GM23338 (cell line): ENCODE data around the gene GALE. TPM values are rescaled to one million over a fixed set of nuclear protein-coding genes. Genes with fewer than 3 reads are reported as not detected.

ENCODE experiments used
- CREB1 ChIP-seq: fragments of 250-450 bp; sonication (Bioruptor Pico); IDR thresholded peaks from 2 replicates; pipeline ENCODE4 v1.5.0; 2020; ENCODE audit warnings: low read depth, mild to moderate bottlenecking, moderate library complexity
- EZH2 ChIP-seq: fragments of 200-600 bp; sonication (generic); IDR thresholded peaks from one replicate; pipeline ENCODE4 v1.8.0; 2017; ENCODE audit warnings: antibody characterized with exemption, mild to moderate bottlenecking, low read depth; ENCODE audit not compliant: unreplicated experiment
- EZH2phosphoT487 ChIP-seq: fragments of 200-600 bp; sonication (generic); IDR thresholded peaks from one replicate; pipeline ENCODE4 v1.8.1; 2018; ENCODE audit warnings: antibody characterized with exemption; ENCODE audit not compliant: unreplicated experiment
- JUNB ChIP-seq: IDR thresholded peaks from one replicate; pipeline ENCODE4 v1.6.1; 2016; ENCODE audit warnings: antibody characterized with exemption; ENCODE audit not compliant: unreplicated experiment
- NANOG ChIP-seq: IDR thresholded peaks from 2 replicates; pipeline ENCODE4 v1.6.1; 2016; ENCODE audit warnings: antibody characterized with exemption, borderline replicate concordance
- REST ChIP-seq: IDR thresholded peaks from one replicate; pipeline ENCODE4 v1.6.1; 2018; ENCODE audit warnings: antibody characterized with exemption; ENCODE audit not compliant: unreplicated experiment
- STAT1 ChIP-seq: IDR thresholded peaks from one replicate; pipeline ENCODE4 v1.6.1; 2016; ENCODE audit warnings: antibody characterized with exemption; ENCODE audit not compliant: unreplicated experiment
- ZNF331 ChIP-seq: fragments of 250-450 bp; sonication (Bioruptor Pico); IDR thresholded peaks from 2 replicates; pipeline ENCODE4 v1.5.0; 2020; ENCODE audit warnings: low read depth, mild to moderate bottlenecking, moderate library complexity
- polyA plus RNA-seq: library from polyadenylated mRNA; unstranded; fragments of >200 nt; fragmentation: Nextera tagmentation; extraction: Ambion mirVana; gene quantifications from 2 replicates; pipeline ENCODE4 v1.2.1, GENCODE V29; 2016
- total RNA-seq: library from RNA; depleted of rRNA; stranded (reverse); fragments of >200 nt; shearing (Covaris generic); gene quantifications from 2 replicates; pipeline ENCODE4 v1.2.3, GENCODE V29; 2014
- TF ChIP-seq, protein P1 (sequence below): fragments of 250-450 bp; sonication (Bioruptor Pico); IDR thresholded peaks from 2 replicates; pipeline ENCODE4 v1.5.0; 2020; ENCODE audit warnings: mild to moderate bottlenecking, moderate library complexity

Gene GALE
- total and polyA plus RNA-seq, 2 experiments from 2014 or later, result 28.1 to 31.7 TPM

DNA sequence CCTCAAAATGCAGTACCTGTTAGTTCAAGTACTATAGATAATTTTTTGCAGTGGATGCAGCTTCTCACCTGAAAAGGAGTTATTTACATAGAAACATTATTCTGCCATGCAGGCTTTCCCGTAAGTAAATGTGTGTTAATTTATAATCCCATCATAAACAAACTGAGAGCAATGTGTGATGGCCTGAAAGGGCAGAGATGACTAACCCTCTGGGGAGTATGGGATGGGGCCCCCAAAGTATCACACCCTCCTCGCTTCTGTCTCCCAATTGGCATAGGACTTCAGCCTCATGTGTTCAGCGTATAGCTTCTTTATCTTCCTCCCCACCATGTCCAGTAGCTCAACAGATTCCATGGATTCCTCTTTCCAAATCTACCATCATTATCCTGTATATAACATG lies 17.1 kb upstream of the GALE start (continued):
- TF ChIP-seq, protein P1, sequence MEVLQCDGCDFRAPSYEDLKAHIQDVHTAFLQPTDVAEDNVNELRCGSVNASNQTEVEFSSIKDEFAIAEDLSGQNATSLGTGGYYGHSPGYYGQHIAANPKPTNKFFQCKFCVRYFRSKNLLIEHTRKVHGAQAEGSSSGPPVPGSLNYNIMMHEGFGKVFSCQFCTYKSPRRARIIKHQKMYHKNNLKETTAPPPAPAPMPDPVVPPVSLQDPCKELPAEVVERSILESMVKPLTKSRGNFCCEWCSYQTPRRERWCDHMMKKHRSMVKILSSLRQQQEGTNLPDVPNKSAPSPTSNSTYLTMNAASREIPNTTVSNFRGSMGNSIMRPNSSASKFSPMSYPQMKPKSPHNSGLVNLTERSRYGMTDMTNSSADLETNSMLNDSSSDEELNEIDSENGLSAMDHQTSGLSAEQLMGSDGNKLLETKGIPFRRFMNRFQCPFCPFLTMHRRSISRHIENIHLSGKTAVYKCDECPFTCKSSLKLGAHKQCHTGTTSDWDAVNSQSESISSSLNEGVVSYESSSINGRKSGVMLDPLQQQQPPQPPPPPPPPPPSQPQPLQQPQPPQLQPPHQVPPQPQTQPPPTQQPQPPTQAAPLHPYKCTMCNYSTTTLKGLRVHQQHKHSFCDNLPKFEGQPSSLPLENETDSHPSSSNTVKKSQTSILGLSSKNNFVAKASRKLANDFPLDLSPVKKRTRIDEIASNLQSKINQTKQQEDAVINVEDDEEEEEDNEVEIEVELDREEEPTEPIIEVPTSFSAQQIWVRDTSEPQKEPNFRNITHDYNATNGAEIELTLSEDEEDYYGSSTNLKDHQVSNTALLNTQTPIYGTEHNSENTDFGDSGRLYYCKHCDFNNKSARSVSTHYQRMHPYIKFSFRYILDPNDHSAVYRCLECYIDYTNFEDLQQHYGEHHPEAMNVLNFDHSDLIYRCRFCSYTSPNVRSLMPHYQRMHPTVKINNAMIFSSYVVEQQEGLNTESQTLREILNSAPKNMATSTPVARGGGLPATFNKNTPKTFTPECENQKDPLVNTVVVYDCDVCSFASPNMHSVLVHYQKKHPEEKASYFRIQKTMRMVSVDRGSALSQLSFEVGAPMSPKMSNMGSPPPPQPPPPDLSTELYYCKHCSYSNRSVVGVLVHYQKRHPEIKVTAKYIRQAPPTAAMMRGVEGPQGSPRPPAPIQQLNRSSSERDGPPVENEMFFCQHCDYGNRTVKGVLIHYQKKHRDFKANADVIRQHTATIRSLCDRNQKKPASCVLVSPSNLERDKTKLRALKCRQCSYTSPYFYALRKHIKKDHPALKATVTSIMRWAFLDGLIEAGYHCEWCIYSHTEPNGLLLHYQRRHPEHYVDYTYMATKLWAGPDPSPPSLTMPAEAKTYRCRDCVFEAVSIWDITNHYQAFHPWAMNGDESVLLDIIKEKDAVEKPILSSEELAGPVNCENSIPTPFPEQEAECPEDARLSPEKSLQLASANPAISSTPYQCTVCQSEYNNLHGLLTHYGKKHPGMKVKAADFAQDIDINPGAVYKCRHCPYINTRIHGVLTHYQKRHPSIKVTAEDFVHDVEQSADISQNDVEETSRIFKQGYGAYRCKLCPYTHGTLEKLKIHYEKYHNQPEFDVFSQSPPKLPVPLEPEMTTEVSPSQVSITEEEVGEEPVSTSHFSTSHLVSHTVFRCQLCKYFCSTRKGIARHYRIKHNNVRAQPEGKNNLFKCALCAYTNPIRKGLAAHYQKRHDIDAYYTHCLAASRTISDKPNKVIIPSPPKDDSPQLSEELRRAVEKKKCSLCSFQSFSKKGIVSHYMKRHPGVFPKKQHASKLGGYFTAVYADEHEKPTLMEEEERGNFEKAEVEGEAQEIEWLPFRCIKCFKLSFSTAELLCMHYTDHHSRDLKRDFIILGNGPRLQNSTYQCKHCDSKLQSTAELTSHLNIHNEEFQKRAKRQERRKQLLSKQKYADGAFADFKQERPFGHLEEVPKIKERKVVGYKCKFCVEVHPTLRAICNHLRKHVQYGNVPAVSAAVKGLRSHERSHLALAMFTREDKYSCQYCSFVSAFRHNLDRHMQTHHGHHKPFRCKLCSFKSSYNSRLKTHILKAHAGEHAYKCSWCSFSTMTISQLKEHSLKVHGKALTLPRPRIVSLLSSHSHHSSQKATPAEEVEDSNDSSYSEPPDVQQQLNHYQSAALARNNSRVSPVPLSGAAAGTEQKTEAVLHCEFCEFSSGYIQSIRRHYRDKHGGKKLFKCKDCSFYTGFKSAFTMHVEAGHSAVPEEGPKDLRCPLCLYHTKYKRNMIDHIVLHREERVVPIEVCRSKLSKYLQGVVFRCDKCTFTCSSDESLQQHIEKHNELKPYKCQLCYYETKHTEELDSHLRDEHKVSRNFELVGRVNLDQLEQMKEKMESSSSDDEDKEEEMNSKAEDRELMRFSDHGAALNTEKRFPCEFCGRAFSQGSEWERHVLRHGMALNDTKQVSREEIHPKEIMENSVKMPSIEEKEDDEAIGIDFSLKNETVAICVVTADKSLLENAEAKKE, result no peak
- TF ChIP-seq NANOG, result no peak
- no peak for TF ChIP-seq ZNF331 (CRISPR knock-in tag)
- TF ChIP-seq EZH2, result no peak
- no peak for TF ChIP-seq CREB1 (CRISPR knock-in tag)
- no peak for TF ChIP-seq EZH2phosphoT487
- no peak for TF ChIP-seq REST
- TF ChIP-seq JUNB, result no peak
- TF ChIP-seq STAT1, result no peak
